Breast epithelium (tissue), 4 donors: ENCODE measurements around the gene CYB5R3. TPM values are rescaled to one million over a fixed set of nuclear protein-coding genes. Genes with fewer than 3 reads are reported as not detected.

Experiments used
- DNase-seq, 2 donors: peaks; one replicate each; pipeline ENCODE4 v3.0.0-alpha.2; 2019; ENCODE audit warnings: low spot score in 2 of 2
- H3K27ac ChIP-seq, 2 donors: fragments of 200-600 bp; sonication (generic) in 1 of 2; one replicate each; pipeline ENCODE4 v1.5.1; 2016 to 2019; ENCODE audit warnings: mild to moderate bottlenecking in 1 of 2
- H3K27me3 ChIP-seq, 2 donors: fragments of 200-600 bp; sonication (generic) in 1 of 2; one replicate each; pipeline versions ENCODE4 v1.5.1 to v1.6.0; 2017 to 2019; ENCODE audit warnings: control low read depth in 1 of 2, mild to moderate bottlenecking in 1 of 2
- H3K36me3 ChIP-seq: fragments of 200-600 bp; one replicate; pipeline ENCODE4 v1.5.1; 2019
- H3K4me1 ChIP-seq, 2 donors: fragments of 200-600 bp; sonication (generic); one replicate each; pipeline ENCODE4 v1.5.1; 2016 to 2019; ENCODE audit warnings: control low read depth in 1 of 2
- H3K4me3 ChIP-seq, 3 donors: fragments of 200-600 bp; sonication (generic); 1 replicate in 2 of 3; 2 replicates in 1 of 3; pipeline ENCODE4 v1.5.1; 2016 to 2019; ENCODE audit warnings: mild to moderate bottlenecking in 3 of 3, moderate library complexity in 2 of 3
- H3K9me3 ChIP-seq, 2 donors: fragments of 200-600 bp; sonication (generic) in 1 of 2; one replicate each; pipeline ENCODE4 v1.5.1; 2016 to 2019; ENCODE audit warnings: control low read depth in 1 of 2
- POLR2A ChIP-seq: fragments of 450-650 bp; IDR thresholded peaks from one replicate; pipeline ENCODE4 v1.6.1; 2016; ENCODE audit warnings: antibody characterized with exemption, mild to moderate bottlenecking, moderate library complexity
- POLR2AphosphoS5 ChIP-seq, 3 donors: sonication (generic); formaldehyde crosslinking; IDR thresholded peaks; one replicate each; pipeline ENCODE4 v1.6.1; 2017; ENCODE audit warnings: antibody characterized with exemption in 3 of 3
- intact Hi-C: fragments of 100-400 bp; cut with DNase I; formaldehyde crosslinking; loops from one replicate; pipeline ENCODE4 v1.15.1; 2023; ENCODE audit warnings: low total_unique reads
- total RNA-seq, 3 donors: library from RNA; depleted of rRNA; stranded (reverse); fragments of >200 nt; gene quantifications; one replicate each; pipeline ENCODE4 v1.1.0, GENCODE V29; 2016
- TF ChIP-seq, protein P1 (sequence below), 3 donors: fragments of 450-650 bp; IDR thresholded peaks; one replicate each; pipeline ENCODE4 v1.5.1; 2016 to 2017; ENCODE audit warnings: antibody characterized with exemption in 3 of 3, mild to moderate bottlenecking in 3 of 3, moderate library complexity in 3 of 3

CYB5R3 gene
- total RNA-seq, 3 donors from 2014 or later = 56.5 to 248 (median 87.5) TPM

DNA sequence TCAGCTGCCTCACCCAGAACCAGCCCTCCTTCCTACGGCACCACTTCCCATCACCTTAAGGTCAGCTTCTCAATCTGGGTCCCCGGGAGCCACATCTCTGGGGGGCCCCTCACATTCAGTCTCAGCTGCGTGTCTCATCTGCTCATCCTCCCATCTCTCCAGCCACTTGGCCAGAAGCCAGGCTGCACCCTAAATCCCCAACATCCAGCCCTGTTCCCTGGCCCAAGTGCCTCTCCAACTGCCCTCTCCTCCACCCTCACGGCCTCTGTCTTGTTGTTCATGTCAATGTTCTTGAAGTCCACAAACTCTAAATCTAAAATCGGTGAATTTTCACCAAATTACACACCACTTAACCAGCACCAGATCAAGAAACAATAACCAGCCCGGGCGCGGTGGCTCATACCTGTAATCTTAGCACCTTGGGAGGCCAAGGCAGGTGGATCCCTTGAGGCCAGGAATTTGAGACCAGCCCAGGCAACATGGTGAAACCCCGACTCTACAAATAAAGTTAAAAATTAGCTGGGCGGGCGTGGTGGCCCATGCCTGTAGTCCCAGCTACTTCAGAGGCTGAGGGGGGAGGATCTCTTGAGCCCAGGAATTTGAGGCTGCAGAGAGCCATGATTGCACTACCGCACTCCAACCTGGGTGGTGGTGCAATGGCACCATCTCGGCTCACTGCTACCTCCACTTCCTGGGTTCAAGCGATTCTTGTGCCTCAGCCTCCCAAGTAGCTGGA, 37.7 kb upstream of the CYB5R3 start:
- no peak overlapping the region for H3K4me3 ChIP-seq
- H3K9me3 ChIP-seq = no peaks in the 10 kb centered on the region
- no peaks in the 10 kb centered on the region for H3K27me3 ChIP-seq
- H3K4me1 ChIP-seq = peaks cover 11 to 19% of the 10 kb centered on the region in 2 donors
- H3K36me3 ChIP-seq = no peaks in the 10 kb centered on the region
- H3K27ac ChIP-seq = peak overlapping the region; percentile 50 to 92
- TF ChIP-seq POLR2A (no peak), POLR2AphosphoS5 (IDR thresholded peaks at IDR 0.05) (no peak)
- TF ChIP-seq, protein P1, sequence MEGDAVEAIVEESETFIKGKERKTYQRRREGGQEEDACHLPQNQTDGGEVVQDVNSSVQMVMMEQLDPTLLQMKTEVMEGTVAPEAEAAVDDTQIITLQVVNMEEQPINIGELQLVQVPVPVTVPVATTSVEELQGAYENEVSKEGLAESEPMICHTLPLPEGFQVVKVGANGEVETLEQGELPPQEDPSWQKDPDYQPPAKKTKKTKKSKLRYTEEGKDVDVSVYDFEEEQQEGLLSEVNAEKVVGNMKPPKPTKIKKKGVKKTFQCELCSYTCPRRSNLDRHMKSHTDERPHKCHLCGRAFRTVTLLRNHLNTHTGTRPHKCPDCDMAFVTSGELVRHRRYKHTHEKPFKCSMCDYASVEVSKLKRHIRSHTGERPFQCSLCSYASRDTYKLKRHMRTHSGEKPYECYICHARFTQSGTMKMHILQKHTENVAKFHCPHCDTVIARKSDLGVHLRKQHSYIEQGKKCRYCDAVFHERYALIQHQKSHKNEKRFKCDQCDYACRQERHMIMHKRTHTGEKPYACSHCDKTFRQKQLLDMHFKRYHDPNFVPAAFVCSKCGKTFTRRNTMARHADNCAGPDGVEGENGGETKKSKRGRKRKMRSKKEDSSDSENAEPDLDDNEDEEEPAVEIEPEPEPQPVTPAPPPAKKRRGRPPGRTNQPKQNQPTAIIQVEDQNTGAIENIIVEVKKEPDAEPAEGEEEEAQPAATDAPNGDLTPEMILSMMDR (IDR thresholded peaks at IDR 0.05) = no peak
- intact Hi-C loops = no loop called here
- DNase-seq = no peak

DNA sequence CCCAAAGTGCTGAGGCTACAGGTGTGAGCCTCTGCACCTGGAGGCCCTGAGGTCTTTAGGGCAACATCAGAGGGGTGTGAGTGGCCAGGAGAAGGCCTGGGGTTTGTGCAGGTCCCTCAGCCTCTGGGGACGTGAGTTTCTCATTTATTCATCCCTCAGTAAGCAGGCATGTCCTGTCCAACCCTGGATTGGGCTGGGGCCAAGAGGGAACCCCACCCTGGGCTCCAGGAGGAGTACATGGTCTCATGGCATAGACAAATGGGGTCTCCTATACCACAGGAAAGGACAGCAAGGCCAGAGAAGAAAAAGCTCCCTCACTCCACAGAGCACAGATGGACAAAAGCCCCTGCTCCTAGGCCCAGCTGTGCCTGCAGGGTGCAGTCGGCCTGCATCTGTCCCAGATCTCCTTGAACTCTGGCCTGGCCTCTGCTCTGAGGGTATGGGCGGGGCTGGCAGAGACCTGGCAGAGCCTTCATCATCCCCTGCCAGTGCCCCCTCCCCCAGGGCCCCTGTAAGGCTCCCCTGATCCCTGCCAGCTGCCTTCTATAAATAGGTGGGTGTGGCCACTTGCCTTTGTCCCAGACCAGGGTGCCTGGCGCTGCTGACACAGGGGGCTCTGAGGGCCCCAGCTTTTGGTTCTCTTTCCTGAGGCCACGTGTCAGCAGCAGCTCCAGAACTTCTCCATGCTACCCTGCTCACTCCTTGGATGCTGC, 36.9 kb upstream of the CYB5R3 start:
- no peak overlapping the region for H3K4me3 ChIP-seq
- peaks cover 11 to 19% of the 10 kb centered on the region in 2 donors for H3K4me1 ChIP-seq
- H3K27me3 ChIP-seq = no peaks in the 10 kb centered on the region
- H3K9me3 ChIP-seq = no peaks in the 10 kb centered on the region
- intact Hi-C loops = no loop called here
- peak overlapping the region; percentile 50 to 92 for H3K27ac ChIP-seq
- no peak for TF ChIP-seq POLR2AphosphoS5 (IDR thresholded peaks at IDR 0.05)
- TF ChIP-seq POLR2A = no peak
- TF ChIP-seq, protein P1 (IDR thresholded peaks at IDR 0.05) = no peak
- H3K36me3 ChIP-seq = no peaks in the 10 kb centered on the region
- DNase-seq = no peak

DNA sequence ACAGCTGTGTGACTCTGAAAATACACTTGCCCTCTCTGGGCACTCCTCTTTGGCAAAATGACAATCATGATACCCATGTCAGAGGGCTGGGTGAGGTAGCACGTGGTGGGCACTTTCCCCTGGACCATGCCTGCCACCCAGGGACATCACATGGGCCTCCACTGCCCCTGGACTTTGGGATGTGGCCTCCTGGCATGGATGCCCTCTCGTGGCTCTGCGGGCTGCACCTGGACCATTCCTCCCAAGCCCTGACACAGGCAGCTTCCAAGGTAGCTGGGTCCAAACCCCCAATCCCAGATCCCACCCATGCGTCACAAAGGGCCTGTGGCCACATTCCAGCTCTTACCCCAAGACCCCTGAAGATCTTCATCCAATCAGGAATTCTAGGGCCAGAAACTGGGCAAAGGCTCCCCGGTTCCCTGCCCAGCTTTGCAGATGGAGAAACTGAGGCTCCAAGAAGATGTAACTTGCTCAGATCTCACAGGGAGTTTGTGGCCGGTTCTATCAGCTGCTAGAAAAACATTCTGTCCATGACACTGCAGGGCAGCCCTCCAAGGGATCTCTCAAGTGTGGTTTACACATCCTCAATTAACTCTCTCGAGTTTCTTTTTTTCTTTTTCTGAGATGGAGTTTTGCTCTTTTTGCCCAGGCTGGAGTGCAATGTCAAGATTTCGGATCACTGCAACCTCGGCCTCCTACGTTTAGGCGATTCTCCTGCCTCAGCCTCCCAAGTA, 35.4 kb upstream of the CYB5R3 start:
- Histone ChIP-seq H3K9me3 (no peaks in the 10 kb centered on the region), H3K27me3 (no peaks in the 10 kb centered on the region), H3K4me3 (no peak overlapping the region), H3K36me3 (no peaks in the 10 kb centered on the region), H3K27ac (peak overlapping the region; percentile 33 to 92), H3K4me1 (peaks cover 11 to 19% of the 10 kb centered on the region in 2 donors)
- no peak for DNase-seq
- TF ChIP-seq, protein P1 (IDR thresholded peaks at IDR 0.05) = no peak
- intact Hi-C loops = no loop called here

DNA sequence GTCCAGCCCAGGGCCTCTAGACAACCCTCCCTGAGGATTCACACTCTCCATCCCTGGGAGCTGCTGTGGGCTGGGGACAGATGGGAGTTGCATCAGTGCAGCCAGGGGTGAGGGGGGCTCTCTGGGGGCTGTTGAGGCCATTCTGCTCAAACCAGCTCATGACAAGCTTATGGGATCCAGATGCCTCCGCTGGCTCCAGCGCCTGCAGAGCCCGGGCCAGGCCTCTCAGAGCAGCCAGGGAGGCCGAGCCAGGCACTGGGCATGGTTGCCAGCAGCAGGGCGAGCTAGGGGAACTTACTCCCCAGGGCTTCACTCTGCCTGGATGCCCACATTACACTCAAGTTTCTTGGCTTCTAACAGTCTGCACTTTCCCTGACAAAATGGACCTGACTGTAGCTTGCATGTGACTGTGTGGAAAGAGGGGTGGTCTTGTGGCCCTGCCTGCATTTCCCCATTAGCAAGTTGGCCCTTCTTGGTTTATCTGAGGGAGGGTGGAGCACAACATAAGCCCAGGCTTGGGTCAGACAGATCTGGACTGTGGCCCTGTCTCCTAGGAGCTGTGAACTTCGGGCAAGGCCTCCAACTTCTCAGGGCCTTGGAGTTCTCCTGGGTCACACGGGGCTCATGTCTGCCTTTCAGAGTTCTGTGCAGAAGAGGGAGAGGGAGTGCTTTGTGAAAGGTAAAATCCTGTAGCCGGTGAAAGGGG, 34.5 kb upstream of the CYB5R3 start:
- H3K27ac ChIP-seq = peak overlapping the region; percentile 33 to 91
- no peaks in the 10 kb centered on the region for H3K27me3 ChIP-seq
- TF ChIP-seq, protein P1 (IDR thresholded peaks at IDR 0.05) = no peak
- peak in 1 of 3 donors; percentile 49 for TF ChIP-seq POLR2AphosphoS5 (IDR thresholded peaks at IDR 0.05)
- peaks cover 9 to 16% of the 10 kb centered on the region in 2 donors for H3K4me1 ChIP-seq
- H3K9me3 ChIP-seq = no peaks in the 10 kb centered on the region
- no peaks in the 10 kb centered on the region for H3K36me3 ChIP-seq
- H3K4me3 ChIP-seq = no peak overlapping the region
- no peak for DNase-seq
- intact Hi-C loops = no loop called here
